GM23338 (cell line): ENCODE data around the gene GH1.
"Not testable (repeated sequence)": the region's sequence is repeated elsewhere in the genome, so short reads cannot be mapped to it uniquely, and the experiment has no call there.

ENCODE experiments used
- CREB1 ChIP-seq: fragments of 250-450 bp; sonication (Bioruptor Pico); IDR thresholded peaks from 2 replicates; pipeline ENCODE4 v1.5.0; 2020; ENCODE audit warnings: low read depth, mild to moderate bottlenecking, moderate library complexity
- EZH2 ChIP-seq: fragments of 200-600 bp; sonication (generic); IDR thresholded peaks from one replicate; pipeline ENCODE4 v1.8.0; 2017; ENCODE audit warnings: antibody characterized with exemption, mild to moderate bottlenecking, low read depth; ENCODE audit not compliant: unreplicated experiment
- EZH2phosphoT487 ChIP-seq: fragments of 200-600 bp; sonication (generic); IDR thresholded peaks from one replicate; pipeline ENCODE4 v1.8.1; 2018; ENCODE audit warnings: antibody characterized with exemption; ENCODE audit not compliant: unreplicated experiment
- JUNB ChIP-seq: IDR thresholded peaks from one replicate; pipeline ENCODE4 v1.6.1; 2016; ENCODE audit warnings: antibody characterized with exemption; ENCODE audit not compliant: unreplicated experiment
- POLR2AphosphoS5 ChIP-seq: IDR thresholded peaks from 2 replicates; pipeline ENCODE4 v1.6.1; 2016; ENCODE audit warnings: antibody characterized with exemption, low read depth
- ZNF114 ChIP-seq: fragments of 250-450 bp; sonication (Bioruptor Pico); IDR thresholded peaks from 2 replicates; pipeline ENCODE4 v1.5.0; 2020; ENCODE audit warnings: mild to moderate bottlenecking, moderate library complexity
- ZNF331 ChIP-seq: fragments of 250-450 bp; sonication (Bioruptor Pico); IDR thresholded peaks from 2 replicates; pipeline ENCODE4 v1.5.0; 2020; ENCODE audit warnings: low read depth, mild to moderate bottlenecking, moderate library complexity
- TF ChIP-seq, protein P1 (sequence below), 2 experiments: fragments of 200-600 bp in 1 of 2; sonication (generic) in 1 of 2; conservative IDR thresholded peaks; 2 replicates each; pipeline versions ENCODE4 v1.5.1 to v1.6.1; 2016 to 2017; ENCODE audit warnings: antibody characterized with exemption in 2 of 2, low read depth in 2 of 2, mild to moderate bottlenecking in 2 of 2, moderate library complexity in 1 of 2
- TF ChIP-seq, protein P2 (sequence below): IDR thresholded peaks from one replicate; pipeline ENCODE4 v1.6.1; 2018; ENCODE audit warnings: antibody characterized with exemption; ENCODE audit not compliant: unreplicated experiment
- TF ChIP-seq, protein P3 (sequence below): fragments of 250-450 bp; sonication (Bioruptor Pico); IDR thresholded peaks from 2 replicates; pipeline ENCODE4 v1.5.0; 2020; ENCODE audit warnings: mild to moderate bottlenecking, moderate library complexity

DNA sequence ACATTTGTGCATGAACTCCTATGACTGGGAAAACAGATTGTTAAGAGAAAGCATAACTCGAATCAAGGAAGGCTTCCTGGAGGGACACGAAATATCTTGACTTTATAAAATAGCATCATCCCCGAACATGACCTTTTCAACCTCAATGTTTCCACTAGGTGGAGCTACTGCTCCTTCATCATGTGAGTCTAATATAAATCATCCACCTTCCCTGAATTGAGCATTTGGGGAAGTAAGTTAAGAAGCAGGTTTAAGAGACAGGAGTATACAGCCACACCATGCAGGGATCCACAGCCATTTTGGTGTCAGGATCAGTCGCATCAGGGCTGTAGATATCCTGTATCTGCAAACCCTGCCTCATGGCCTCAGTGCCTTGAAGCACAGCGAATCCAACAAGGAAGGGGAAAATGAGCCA lies 14.8 kb downstream of the GH1 start:
- TF ChIP-seq, protein P1, sequence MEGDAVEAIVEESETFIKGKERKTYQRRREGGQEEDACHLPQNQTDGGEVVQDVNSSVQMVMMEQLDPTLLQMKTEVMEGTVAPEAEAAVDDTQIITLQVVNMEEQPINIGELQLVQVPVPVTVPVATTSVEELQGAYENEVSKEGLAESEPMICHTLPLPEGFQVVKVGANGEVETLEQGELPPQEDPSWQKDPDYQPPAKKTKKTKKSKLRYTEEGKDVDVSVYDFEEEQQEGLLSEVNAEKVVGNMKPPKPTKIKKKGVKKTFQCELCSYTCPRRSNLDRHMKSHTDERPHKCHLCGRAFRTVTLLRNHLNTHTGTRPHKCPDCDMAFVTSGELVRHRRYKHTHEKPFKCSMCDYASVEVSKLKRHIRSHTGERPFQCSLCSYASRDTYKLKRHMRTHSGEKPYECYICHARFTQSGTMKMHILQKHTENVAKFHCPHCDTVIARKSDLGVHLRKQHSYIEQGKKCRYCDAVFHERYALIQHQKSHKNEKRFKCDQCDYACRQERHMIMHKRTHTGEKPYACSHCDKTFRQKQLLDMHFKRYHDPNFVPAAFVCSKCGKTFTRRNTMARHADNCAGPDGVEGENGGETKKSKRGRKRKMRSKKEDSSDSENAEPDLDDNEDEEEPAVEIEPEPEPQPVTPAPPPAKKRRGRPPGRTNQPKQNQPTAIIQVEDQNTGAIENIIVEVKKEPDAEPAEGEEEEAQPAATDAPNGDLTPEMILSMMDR (conservative IDR thresholded peaks at IDR 0.05; ENCODE audit: low read depth in 2 of 2): peak; percentile 40 to 55
- TF ChIP-seq CREB1 (CRISPR knock-in tag); POLR2AphosphoS5; EZH2; EZH2phosphoT487; ZNF331 (CRISPR knock-in tag); JUNB; ZNF114 (CRISPR knock-in tag): not testable (repeated sequence)
- TF ChIP-seq, protein P2, sequence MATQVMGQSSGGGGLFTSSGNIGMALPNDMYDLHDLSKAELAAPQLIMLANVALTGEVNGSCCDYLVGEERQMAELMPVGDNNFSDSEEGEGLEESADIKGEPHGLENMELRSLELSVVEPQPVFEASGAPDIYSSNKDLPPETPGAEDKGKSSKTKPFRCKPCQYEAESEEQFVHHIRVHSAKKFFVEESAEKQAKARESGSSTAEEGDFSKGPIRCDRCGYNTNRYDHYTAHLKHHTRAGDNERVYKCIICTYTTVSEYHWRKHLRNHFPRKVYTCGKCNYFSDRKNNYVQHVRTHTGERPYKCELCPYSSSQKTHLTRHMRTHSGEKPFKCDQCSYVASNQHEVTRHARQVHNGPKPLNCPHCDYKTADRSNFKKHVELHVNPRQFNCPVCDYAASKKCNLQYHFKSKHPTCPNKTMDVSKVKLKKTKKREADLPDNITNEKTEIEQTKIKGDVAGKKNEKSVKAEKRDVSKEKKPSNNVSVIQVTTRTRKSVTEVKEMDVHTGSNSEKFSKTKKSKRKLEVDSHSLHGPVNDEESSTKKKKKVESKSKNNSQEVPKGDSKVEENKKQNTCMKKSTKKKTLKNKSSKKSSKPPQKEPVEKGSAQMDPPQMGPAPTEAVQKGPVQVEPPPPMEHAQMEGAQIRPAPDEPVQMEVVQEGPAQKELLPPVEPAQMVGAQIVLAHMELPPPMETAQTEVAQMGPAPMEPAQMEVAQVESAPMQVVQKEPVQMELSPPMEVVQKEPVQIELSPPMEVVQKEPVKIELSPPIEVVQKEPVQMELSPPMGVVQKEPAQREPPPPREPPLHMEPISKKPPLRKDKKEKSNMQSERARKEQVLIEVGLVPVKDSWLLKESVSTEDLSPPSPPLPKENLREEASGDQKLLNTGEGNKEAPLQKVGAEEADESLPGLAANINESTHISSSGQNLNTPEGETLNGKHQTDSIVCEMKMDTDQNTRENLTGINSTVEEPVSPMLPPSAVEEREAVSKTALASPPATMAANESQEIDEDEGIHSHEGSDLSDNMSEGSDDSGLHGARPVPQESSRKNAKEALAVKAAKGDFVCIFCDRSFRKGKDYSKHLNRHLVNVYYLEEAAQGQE: not testable (repeated sequence)
- TF ChIP-seq, protein P3, sequence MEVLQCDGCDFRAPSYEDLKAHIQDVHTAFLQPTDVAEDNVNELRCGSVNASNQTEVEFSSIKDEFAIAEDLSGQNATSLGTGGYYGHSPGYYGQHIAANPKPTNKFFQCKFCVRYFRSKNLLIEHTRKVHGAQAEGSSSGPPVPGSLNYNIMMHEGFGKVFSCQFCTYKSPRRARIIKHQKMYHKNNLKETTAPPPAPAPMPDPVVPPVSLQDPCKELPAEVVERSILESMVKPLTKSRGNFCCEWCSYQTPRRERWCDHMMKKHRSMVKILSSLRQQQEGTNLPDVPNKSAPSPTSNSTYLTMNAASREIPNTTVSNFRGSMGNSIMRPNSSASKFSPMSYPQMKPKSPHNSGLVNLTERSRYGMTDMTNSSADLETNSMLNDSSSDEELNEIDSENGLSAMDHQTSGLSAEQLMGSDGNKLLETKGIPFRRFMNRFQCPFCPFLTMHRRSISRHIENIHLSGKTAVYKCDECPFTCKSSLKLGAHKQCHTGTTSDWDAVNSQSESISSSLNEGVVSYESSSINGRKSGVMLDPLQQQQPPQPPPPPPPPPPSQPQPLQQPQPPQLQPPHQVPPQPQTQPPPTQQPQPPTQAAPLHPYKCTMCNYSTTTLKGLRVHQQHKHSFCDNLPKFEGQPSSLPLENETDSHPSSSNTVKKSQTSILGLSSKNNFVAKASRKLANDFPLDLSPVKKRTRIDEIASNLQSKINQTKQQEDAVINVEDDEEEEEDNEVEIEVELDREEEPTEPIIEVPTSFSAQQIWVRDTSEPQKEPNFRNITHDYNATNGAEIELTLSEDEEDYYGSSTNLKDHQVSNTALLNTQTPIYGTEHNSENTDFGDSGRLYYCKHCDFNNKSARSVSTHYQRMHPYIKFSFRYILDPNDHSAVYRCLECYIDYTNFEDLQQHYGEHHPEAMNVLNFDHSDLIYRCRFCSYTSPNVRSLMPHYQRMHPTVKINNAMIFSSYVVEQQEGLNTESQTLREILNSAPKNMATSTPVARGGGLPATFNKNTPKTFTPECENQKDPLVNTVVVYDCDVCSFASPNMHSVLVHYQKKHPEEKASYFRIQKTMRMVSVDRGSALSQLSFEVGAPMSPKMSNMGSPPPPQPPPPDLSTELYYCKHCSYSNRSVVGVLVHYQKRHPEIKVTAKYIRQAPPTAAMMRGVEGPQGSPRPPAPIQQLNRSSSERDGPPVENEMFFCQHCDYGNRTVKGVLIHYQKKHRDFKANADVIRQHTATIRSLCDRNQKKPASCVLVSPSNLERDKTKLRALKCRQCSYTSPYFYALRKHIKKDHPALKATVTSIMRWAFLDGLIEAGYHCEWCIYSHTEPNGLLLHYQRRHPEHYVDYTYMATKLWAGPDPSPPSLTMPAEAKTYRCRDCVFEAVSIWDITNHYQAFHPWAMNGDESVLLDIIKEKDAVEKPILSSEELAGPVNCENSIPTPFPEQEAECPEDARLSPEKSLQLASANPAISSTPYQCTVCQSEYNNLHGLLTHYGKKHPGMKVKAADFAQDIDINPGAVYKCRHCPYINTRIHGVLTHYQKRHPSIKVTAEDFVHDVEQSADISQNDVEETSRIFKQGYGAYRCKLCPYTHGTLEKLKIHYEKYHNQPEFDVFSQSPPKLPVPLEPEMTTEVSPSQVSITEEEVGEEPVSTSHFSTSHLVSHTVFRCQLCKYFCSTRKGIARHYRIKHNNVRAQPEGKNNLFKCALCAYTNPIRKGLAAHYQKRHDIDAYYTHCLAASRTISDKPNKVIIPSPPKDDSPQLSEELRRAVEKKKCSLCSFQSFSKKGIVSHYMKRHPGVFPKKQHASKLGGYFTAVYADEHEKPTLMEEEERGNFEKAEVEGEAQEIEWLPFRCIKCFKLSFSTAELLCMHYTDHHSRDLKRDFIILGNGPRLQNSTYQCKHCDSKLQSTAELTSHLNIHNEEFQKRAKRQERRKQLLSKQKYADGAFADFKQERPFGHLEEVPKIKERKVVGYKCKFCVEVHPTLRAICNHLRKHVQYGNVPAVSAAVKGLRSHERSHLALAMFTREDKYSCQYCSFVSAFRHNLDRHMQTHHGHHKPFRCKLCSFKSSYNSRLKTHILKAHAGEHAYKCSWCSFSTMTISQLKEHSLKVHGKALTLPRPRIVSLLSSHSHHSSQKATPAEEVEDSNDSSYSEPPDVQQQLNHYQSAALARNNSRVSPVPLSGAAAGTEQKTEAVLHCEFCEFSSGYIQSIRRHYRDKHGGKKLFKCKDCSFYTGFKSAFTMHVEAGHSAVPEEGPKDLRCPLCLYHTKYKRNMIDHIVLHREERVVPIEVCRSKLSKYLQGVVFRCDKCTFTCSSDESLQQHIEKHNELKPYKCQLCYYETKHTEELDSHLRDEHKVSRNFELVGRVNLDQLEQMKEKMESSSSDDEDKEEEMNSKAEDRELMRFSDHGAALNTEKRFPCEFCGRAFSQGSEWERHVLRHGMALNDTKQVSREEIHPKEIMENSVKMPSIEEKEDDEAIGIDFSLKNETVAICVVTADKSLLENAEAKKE (CRISPR knock-in tag): not testable (repeated sequence)
